K562 (cell line): Measurements from ENCODE around the gene ANK3. TPM values are rescaled to one million over a fixed set of nuclear protein-coding genes. Genes with fewer than 3 reads are reported as not detected.

ENCODE experiments used
- CTBP1 ChIP-seq: fragments of 450-650 bp; IDR thresholded peaks from 2 replicates; pipeline ENCODE4 v1.6.1; 2016; ENCODE audit warnings: borderline replicate concordance
- HMBOX1 ChIP-seq: sonication (generic); IDR thresholded peaks from 2 replicates; pipeline ENCODE4 v1.6.1; 2016
- HNRNPH1 ChIP-seq: fragments of 200-400 bp; formaldehyde crosslinking; optimal IDR thresholded peaks from 2 replicates; pipeline ENCODE3; 2017; ENCODE audit warnings: low read depth, mild to moderate bottlenecking, low read length, moderate library complexity
- NBN ChIP-seq: fragments of 450-650 bp; IDR thresholded peaks from 2 replicates; pipeline ENCODE4 v1.6.1; 2016; ENCODE audit warnings: low read depth, mild to moderate bottlenecking
- NFYB ChIP-seq: IDR thresholded peaks from 2 replicates; pipeline ENCODE4 v1.6.1; 2011; ENCODE audit warnings: mild to moderate bottlenecking, moderate library complexity; ENCODE audit not compliant: insufficient read length; ENCODE audit errors: extremely low read depth
- TEAD1 ChIP-seq, 2 experiments: fragments of 450-650 bp in 1 of 2; sonication (generic) in 1 of 2; formaldehyde crosslinking; IDR thresholded peaks; 2 replicates each; pipeline versions ENCODE4 v1.4.0 to v1.8.0; 2020 to 2022; ENCODE audit warnings: mild to moderate bottlenecking in 2 of 2, missing genetic modification reagents in 1 of 2
- TFE3 ChIP-seq: fragments of 450-650 bp; formaldehyde crosslinking; IDR thresholded peaks from 2 replicates; pipeline ENCODE4 v1.4.0; 2020; ENCODE audit warnings: mild to moderate bottlenecking, mixed read lengths
- USF1 ChIP-seq: sonication (generic); formaldehyde crosslinking; IDR thresholded peaks from 2 replicates; pipeline ENCODE4 v1.9.0; 2022; ENCODE audit warnings: mild to moderate bottlenecking, missing genetic modification reagents
- ZBTB5 ChIP-seq: fragments of 450-650 bp; IDR thresholded peaks from 2 replicates; pipeline ENCODE4 v1.6.1; 2017; ENCODE audit warnings: antibody characterized with exemption
- ZBTB9 ChIP-seq: fragments of 450-650 bp; formaldehyde crosslinking; IDR thresholded peaks from 2 replicates; pipeline ENCODE4 v1.4.0; 2020; ENCODE audit warnings: mild to moderate bottlenecking, moderate library complexity
- ZNF518B ChIP-seq: fragments of 250-450 bp; sonication (Bioruptor Pico); IDR thresholded peaks from 2 replicates; pipeline ENCODE4 v1.5.0; 2021; ENCODE audit warnings: mild to moderate bottlenecking, moderate library complexity
- ZNF778 ChIP-seq: fragments of 450-650 bp; formaldehyde crosslinking; IDR thresholded peaks from 2 replicates; pipeline ENCODE4 v1.4.0; 2020; ENCODE audit warnings: mild to moderate bottlenecking, moderate library complexity
- polyA plus RNA-seq, 8 experiments: library from polyadenylated mRNA; depleted of rRNA in 4 of 8; stranded (reverse) in 5 of 8; unstranded in 3 of 8; fragments of >200 nt; fragmentation: Nextera tagmentation in 2 of 8; fragmentation: Illumina TruSeq in 1 of 8; extraction: Ambion mirVana in 2 of 8; extraction: Trizol in 1 of 8; gene quantifications; 2 replicates each; pipeline versions ENCODE4 v1.2.1 to v1.2.3, GENCODE V29; 2011 to 2014; ENCODE audit warnings: inconsistent platforms in 1 of 8, missing spikeins in 1 of 8
- total RNA-seq, 7 experiments: library from RNA; depleted of rRNA in 6 of 7; stranded (reverse); fragments of >200 nt in 6 of 7; fragmentation: Illumina TruSeq in 2 of 7; extraction: Trizol in 2 of 7; gene quantifications; 2 replicates each; pipeline versions ENCODE4 v1.2.1 to v1.2.3, GENCODE V29; 2011 to 2021; ENCODE audit warnings: low replicate concordance in 1 of 7

The ANK3 gene
- total and polyA plus RNA-seq, 9 of the 15 experiments (the other 6 are each of a cell fraction or from before 2014, with no cell fraction given), result 10.0 to 32.3 (median 17.9) TPM

GRCh38 chr10:60271319-60272040 lies 118.2 kb downstream of the ANK3 start (continued):
- TF ChIP-seq ZNF518B (no peak), HMBOX1 (peak; percentile 85), CTBP1 (peak; percentile 38; the same call in 1 of the 2 replicates), USF1 (no peak), HNRNPH1 (no peak), ZBTB5 (no peak), TEAD1 (CRISPR knock-in tag; IDR thresholded peaks at IDR 0.05) (peak in 1 of 2 experiments; percentile 59; a peak in 1 of 4 replicates), ZNF778 (CRISPR knock-in tag) (no peak), TFE3 (CRISPR knock-in tag) (no peak), NBN (no peak), NFYB (no peak), ZBTB9 (CRISPR knock-in tag) (peak; percentile 74; the same call in 1 of the 2 replicates)
